Neural progenitor cell (in vitro differentiated cells): ENCODE data around the gene RSRP1.
"Not testable (repeated sequence)": the region's sequence is repeated elsewhere in the genome, so short reads cannot be mapped to it uniquely, and the experiment has no call there.

Source experiments
- CTCF ChIP-seq: fragments of 200-600 bp; sonication (generic); IDR thresholded peaks from 2 replicates; pipeline ENCODE4 v1.5.1; 2017; ENCODE audit warnings: antibody characterized with exemption, mild to moderate bottlenecking
- EZH2 ChIP-seq: fragments of 200-600 bp; sonication (generic); IDR thresholded peaks from 2 replicates; pipeline ENCODE4 v1.6.1; 2017; ENCODE audit warnings: antibody characterized with exemption, mild to moderate bottlenecking, moderate library complexity

- TF ChIP-seq EZH2, CTCF: not testable (repeated sequence)
Observed at GRCh38 chr1:25275648-25276047, 28.4 kb upstream of the RSRP1 start.
